Ishikawa (cell line): Measurements from ENCODE around the gene DUSP19.

Experiments
- CEBPB ChIP-seq: IDR thresholded peaks from 2 replicates; pipeline ENCODE4 v1.6.1; 2012
- CREB1 ChIP-seq: IDR thresholded peaks from 2 replicates; pipeline ENCODE4 v1.6.1; 2012; ENCODE audit warnings: low read depth
- TAF1 ChIP-seq: IDR thresholded peaks from 2 replicates; pipeline ENCODE4 v1.6.1; 2012; ENCODE audit warnings: low read depth, mild to moderate bottlenecking
- TEAD4 ChIP-seq: IDR thresholded peaks from 2 replicates; pipeline ENCODE4 v1.6.1; 2012
- YY1 ChIP-seq: IDR thresholded peaks from 2 replicates; pipeline ENCODE4 v1.6.1; 2012; ENCODE audit warnings: low read depth
- ZBTB7A ChIP-seq: IDR thresholded peaks from 2 replicates; pipeline ENCODE4 v1.6.1; 2012; ENCODE audit warnings: low read depth
- TF ChIP-seq, protein P1 (sequence below): IDR thresholded peaks from 2 replicates; pipeline ENCODE4 v1.6.1; 2012; ENCODE audit warnings: low read depth, mild to moderate bottlenecking
- TF ChIP-seq, protein P2 (sequence below): IDR thresholded peaks from 2 replicates; pipeline ENCODE4 v1.6.1; 2012

DNA sequence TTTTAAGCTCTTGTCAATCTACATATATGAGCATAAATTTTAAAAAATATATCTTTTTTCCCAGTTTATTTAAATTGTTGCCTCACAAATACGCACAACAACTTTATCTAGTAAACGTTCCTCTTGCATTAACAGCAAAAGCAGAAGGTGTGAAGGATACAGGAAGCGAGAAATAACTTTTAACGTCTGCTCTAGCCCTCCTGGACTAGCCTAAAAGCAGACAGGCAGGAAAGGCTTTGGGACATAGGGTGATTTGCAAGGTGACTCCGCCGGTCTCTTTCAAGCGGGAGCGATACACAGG is 434 bp upstream of the DUSP19 start:
- TF ChIP-seq, protein P1, sequence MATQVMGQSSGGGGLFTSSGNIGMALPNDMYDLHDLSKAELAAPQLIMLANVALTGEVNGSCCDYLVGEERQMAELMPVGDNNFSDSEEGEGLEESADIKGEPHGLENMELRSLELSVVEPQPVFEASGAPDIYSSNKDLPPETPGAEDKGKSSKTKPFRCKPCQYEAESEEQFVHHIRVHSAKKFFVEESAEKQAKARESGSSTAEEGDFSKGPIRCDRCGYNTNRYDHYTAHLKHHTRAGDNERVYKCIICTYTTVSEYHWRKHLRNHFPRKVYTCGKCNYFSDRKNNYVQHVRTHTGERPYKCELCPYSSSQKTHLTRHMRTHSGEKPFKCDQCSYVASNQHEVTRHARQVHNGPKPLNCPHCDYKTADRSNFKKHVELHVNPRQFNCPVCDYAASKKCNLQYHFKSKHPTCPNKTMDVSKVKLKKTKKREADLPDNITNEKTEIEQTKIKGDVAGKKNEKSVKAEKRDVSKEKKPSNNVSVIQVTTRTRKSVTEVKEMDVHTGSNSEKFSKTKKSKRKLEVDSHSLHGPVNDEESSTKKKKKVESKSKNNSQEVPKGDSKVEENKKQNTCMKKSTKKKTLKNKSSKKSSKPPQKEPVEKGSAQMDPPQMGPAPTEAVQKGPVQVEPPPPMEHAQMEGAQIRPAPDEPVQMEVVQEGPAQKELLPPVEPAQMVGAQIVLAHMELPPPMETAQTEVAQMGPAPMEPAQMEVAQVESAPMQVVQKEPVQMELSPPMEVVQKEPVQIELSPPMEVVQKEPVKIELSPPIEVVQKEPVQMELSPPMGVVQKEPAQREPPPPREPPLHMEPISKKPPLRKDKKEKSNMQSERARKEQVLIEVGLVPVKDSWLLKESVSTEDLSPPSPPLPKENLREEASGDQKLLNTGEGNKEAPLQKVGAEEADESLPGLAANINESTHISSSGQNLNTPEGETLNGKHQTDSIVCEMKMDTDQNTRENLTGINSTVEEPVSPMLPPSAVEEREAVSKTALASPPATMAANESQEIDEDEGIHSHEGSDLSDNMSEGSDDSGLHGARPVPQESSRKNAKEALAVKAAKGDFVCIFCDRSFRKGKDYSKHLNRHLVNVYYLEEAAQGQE, result no peak
- TF ChIP-seq TAF1, result no peak
- TF ChIP-seq CREB1, result no peak
- TF ChIP-seq YY1, result no peak
- TF ChIP-seq CEBPB, result no peak
- TF ChIP-seq TEAD4, result no peak
- no peak for TF ChIP-seq ZBTB7A
- TF ChIP-seq, protein P2, sequence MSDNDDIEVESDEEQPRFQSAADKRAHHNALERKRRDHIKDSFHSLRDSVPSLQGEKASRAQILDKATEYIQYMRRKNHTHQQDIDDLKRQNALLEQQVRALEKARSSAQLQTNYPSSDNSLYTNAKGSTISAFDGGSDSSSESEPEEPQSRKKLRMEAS, result no peak
